Adrenal gland (tissue), 5 donors: Measurements from ENCODE around the gene CD34.

ENCODE experiments used
- POLR2A ChIP-seq, 2 donors: fragments of 450-650 bp; IDR thresholded peaks; one replicate each; pipeline ENCODE4 v1.6.1; 2017; ENCODE audit warnings: antibody characterized with exemption in 2 of 2, mild to moderate bottlenecking in 2 of 2, moderate library complexity in 1 of 2
- TF ChIP-seq, protein P1 (sequence below), 6 experiments: fragments of 450-650 bp in 4 of 6; fragments of 200-600 bp in 2 of 6; sonication (generic) in 1 of 6; IDR thresholded peaks; 1 replicate in 5 of 6; 2 replicates in 1 of 6; pipeline versions ENCODE4 v1.5.1 to v1.8.0; 2016 to 2021; ENCODE audit warnings: antibody characterized with exemption in 6 of 6, mild to moderate bottlenecking in 2 of 6, moderate library complexity in 1 of 6
- donor health status: DM: no; HTN: no; CAD: no.

DNA sequence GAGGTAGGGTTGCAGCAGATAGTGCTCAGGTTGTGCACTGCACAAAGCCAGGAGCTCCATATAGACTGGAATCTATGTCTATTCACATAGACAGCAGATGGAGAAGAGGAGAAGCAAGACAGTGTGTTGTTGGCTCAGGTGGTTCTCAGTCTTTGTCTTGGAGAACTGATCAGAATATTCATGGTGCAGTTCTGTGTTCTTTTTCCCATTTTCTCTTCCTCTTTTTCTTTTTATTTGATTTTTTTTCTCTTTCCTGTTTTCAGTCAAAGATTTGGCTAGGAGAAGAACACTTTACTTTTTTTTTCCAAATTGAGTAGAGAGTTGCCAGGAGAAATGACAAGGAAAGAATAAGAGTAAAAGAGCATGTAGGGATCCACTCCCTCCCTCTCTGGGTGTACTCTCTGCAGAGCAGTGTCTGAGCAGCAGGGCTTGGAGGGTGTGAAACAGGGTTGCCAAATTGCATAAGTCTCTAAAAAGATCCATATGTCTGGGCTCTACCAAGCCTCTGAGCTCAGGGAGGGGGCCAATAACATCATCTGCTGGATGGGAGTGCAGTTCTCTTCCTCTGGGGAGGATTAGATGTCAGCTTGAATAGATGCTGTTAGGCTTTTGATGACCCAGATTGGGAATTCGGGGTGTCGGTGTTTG, 8.7 kb upstream of the CD34 start:
- TF ChIP-seq, protein P1, sequence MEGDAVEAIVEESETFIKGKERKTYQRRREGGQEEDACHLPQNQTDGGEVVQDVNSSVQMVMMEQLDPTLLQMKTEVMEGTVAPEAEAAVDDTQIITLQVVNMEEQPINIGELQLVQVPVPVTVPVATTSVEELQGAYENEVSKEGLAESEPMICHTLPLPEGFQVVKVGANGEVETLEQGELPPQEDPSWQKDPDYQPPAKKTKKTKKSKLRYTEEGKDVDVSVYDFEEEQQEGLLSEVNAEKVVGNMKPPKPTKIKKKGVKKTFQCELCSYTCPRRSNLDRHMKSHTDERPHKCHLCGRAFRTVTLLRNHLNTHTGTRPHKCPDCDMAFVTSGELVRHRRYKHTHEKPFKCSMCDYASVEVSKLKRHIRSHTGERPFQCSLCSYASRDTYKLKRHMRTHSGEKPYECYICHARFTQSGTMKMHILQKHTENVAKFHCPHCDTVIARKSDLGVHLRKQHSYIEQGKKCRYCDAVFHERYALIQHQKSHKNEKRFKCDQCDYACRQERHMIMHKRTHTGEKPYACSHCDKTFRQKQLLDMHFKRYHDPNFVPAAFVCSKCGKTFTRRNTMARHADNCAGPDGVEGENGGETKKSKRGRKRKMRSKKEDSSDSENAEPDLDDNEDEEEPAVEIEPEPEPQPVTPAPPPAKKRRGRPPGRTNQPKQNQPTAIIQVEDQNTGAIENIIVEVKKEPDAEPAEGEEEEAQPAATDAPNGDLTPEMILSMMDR (IDR thresholded peaks at IDR 0.05), result no peak
- TF ChIP-seq POLR2A (IDR thresholded peaks at IDR 0.05), result no peak
